Measurements from ENCODE around the gene EPHA7. TPM values are rescaled to one million over a fixed set of nuclear protein-coding genes. Genes with fewer than 3 reads are reported as not detected.

EPHA7 gene
- total RNA-seq, 4 donors from 2014 or later, result 158 to 262 (median 219) TPM

GRCh38 chr6:93420163-93420795, 920 bp upstream of the EPHA7 start:
- WGBS, result 5% methylated on average over 14 of the region's 14 CpGs
- intact Hi-C loops (cut with DNase I), result loop anchor here (5.0 to 10.0 kb wide), 3 partner anchors 147 to 635 kb away; no protein-coding TSS in a partner anchor
- H3K27ac ChIP-seq (replicated peaks in 1 of 4), result peak overlapping the region; percentile 73 to 86 (median 82)

GRCh38 chr6:93418408-93419303, 703 bp downstream of the EPHA7 start:
- Histone ChIP-seq H3K4me1 (peaks cover 17 to 64% (median 57%) of the 10 kb centered on the region in 4 donors), H3K9me3 (no peaks in the 10 kb centered on the region), H3K27ac (replicated peaks in 1 of 4) (peak overlapping the region; percentile 75 to 86 (median 80)), H3K27me3 (peaks cover 0 to 19% (median 0%) of the 10 kb centered on the region in 4 donors), H3K4me3 (peak overlapping the region; percentile 77 to 92 (median 82)), H3K36me3 (no peaks in the 10 kb centered on the region)
- no peak for DNase-seq (ENCODE audit: extremely low spot score)
- WGBS, result 4% methylated on average over 7 of the region's 89 CpGs
- TF ChIP-seq EP300 (IDR thresholded peaks at IDR 0.05) (no peak), CTCF (IDR thresholded peaks at IDR 0.05) (peak in 1 of 3 experiments; percentile 32)
- intact Hi-C loops (cut with DNase I), result loop anchor here (5.0 to 10.0 kb wide), 2 partner anchors 334 to 606 kb away; no protein-coding TSS in a partner anchor

More at GRCh38 chr6:93420163-93420795, 920 bp upstream of the EPHA7 start:
- H3K9me3 ChIP-seq, result no peaks in the 10 kb centered on the region
- no peak for DNase-seq (ENCODE audit: extremely low spot score)
- no peaks in the 10 kb centered on the region for H3K36me3 ChIP-seq
- TF ChIP-seq EP300 (IDR thresholded peaks at IDR 0.05) (no peak), POLR2A (IDR thresholded peaks at IDR 0.05; ENCODE audit: low read depth) (no peak), CTCF (IDR thresholded peaks at IDR 0.05) (no peak), POLR2AphosphoS5 (IDR thresholded peaks at IDR 0.05) (no peak)
- H3K4me1 ChIP-seq, result peaks cover 17 to 55% (median 44%) of the 10 kb centered on the region in 4 donors
- peaks cover 0 to 19% (median 0%) of the 10 kb centered on the region in 4 donors for H3K27me3 ChIP-seq
- peak overlapping the region; percentile 77 to 92 (median 82) for H3K4me3 ChIP-seq

GRCh38 chr6:93418033-93418407, 1.3 kb downstream of the EPHA7 start:
- TF ChIP-seq POLR2AphosphoS5 (IDR thresholded peaks at IDR 0.05) (no peak), POLR2A (IDR thresholded peaks at IDR 0.05; ENCODE audit: low read depth) (no peak), EP300 (IDR thresholded peaks at IDR 0.05) (no peak), CTCF (IDR thresholded peaks at IDR 0.05) (no peak)
- H3K27me3 ChIP-seq, result peaks cover 0 to 19% (median 0%) of the 10 kb centered on the region in 4 donors
- H3K27ac ChIP-seq (replicated peaks in 1 of 4), result peak overlapping the region; percentile 75 to 86 (median 80)
- peaks cover 17 to 62% (median 57%) of the 10 kb centered on the region in 4 donors for H3K4me1 ChIP-seq
- DNase-seq (ENCODE audit: extremely low spot score), result no peak
- no peaks in the 10 kb centered on the region for H3K36me3 ChIP-seq
- WGBS, result 3% methylated on average over 5 of the region's 5 CpGs
- intact Hi-C loops (cut with DNase I), result loop anchor here (5.0 to 10.0 kb wide), 2 partner anchors 333 to 606 kb away; no protein-coding TSS in a partner anchor
- no peaks in the 10 kb centered on the region for H3K9me3 ChIP-seq
- peak overlapping the region; percentile 77 to 92 (median 82) for H3K4me3 ChIP-seq

- no peak for DNase-seq (ENCODE audit: extremely low spot score)
- Histone ChIP-seq H3K4me3 (peak overlapping the region; percentile 77 to 92 (median 82)), H3K9me3 (no peaks in the 10 kb centered on the region), H3K27ac (replicated peaks in 1 of 4) (peak overlapping the region; percentile 75 to 86 (median 80)), H3K4me1 (peaks cover 17 to 61% (median 55%) of the 10 kb centered on the region in 4 donors), H3K27me3 (peaks cover 0 to 19% (median 0%) of the 10 kb centered on the region in 4 donors), H3K36me3 (no peaks in the 10 kb centered on the region)
- no peak for TF ChIP-seq EP300 (IDR thresholded peaks at IDR 0.05)
- peak in 2 of 3 experiments; percentile 12 to 20 for TF ChIP-seq CTCF (IDR thresholded peaks at IDR 0.05)
- intact Hi-C loops (cut with DNase I), result loop anchor here (5.0 to 10.0 kb wide), 2 partner anchors 333 to 605 kb away; no protein-coding TSS in a partner anchor
- WGBS, result 2% methylated on average over 27 of the region's 27 CpGs
Observed at GRCh38 chr6:93417421-93418013, 1.8 kb downstream of the EPHA7 start.
